ENCODE results near the gene ZNF124.
"Not testable (repeated sequence)": the region's sequence is repeated elsewhere in the genome, so short reads cannot be mapped to it uniquely, and the experiment has no call there.

The ZNF124 gene

GRCh38 chr1:247171443-247171842 lies 377 bp downstream of the ZNF124 start:
- DNase-seq, result not testable (repeated sequence)

- DNase-seq, result no peak
Measured at GRCh38 chr1:247165674-247166073, 6.1 kb downstream of the ZNF124 start.

GRCh38 chr1:247164694-247165093 lies 7.1 kb downstream of the ZNF124 start:
- DNase-seq, result no peak

- no peak for DNase-seq
Measured at GRCh38 chr1:247156787-247157232, 15.0 kb downstream of the ZNF124 start.

GRCh38 chr1:247147781-247148180 lies 24.0 kb downstream of the ZNF124 start:
- no peak for DNase-seq

GRCh38 chr1:247147120-247147519 lies 24.7 kb downstream of the ZNF124 start:
- not testable (repeated sequence) for DNase-seq

- no peak for DNase-seq
Measured at GRCh38 chr1:247146671-247147070, 25.1 kb downstream of the ZNF124 start.

- no peak for DNase-seq
Measured at GRCh38 chr1:247145279-247145678, 26.5 kb downstream of the ZNF124 start.

GRCh38 chr1:247139557-247139956 lies 32.3 kb downstream of the ZNF124 start:
- DNase-seq, result not testable (repeated sequence)

GRCh38 chr1:247131236-247131635 lies 40.6 kb downstream of the ZNF124 start:
- DNase-seq, result no peak

GRCh38 chr1:247127519-247128282 lies 44.1 kb downstream of the ZNF124 start:
- DNase-seq, result not testable (repeated sequence)

GRCh38 chr1:247126601-247127000 lies 45.2 kb downstream of the ZNF124 start:
- not testable (repeated sequence) for DNase-seq

GRCh38 chr1:247126166-247126565 lies 45.7 kb downstream of the ZNF124 start:
- not testable (repeated sequence) for DNase-seq

- no peak for DNase-seq
Measured at GRCh38 chr1:247121382-247121781, 50.4 kb downstream of the ZNF124 start.

- not testable (repeated sequence) for DNase-seq
Measured at GRCh38 chr1:247120408-247120668, 51.5 kb downstream of the ZNF124 start.

GRCh38 chr1:247119600-247120407 lies 52.0 kb downstream of the ZNF124 start:
- DNase-seq, result no peak

- no peak for DNase-seq
Measured at GRCh38 chr1:247118946-247119446, 52.8 kb downstream of the ZNF124 start.

- no peak for DNase-seq
Measured at GRCh38 chr1:247115545-247115944, 56.3 kb downstream of the ZNF124 start.

GRCh38 chr1:247115141-247115510 lies 56.7 kb downstream of the ZNF124 start:
- DNase-seq, result no peak

- DNase-seq, result no peak
Measured at GRCh38 chr1:247114351-247115140, 57.3 kb downstream of the ZNF124 start.

- DNase-seq, result no peak
Measured at GRCh38 chr1:247113733-247114271, 58.0 kb downstream of the ZNF124 start.

- DNase-seq, result no peak
Measured at GRCh38 chr1:247113094-247113497, 58.7 kb downstream of the ZNF124 start.

GRCh38 chr1:247112479-247112781 lies 59.4 kb downstream of the ZNF124 start:
- DNase-seq, result no peak
